ENCODE results near the gene TNC.
"Not testable (repeated sequence)": the region's sequence is repeated elsewhere in the genome, so short reads cannot be mapped to it uniquely, and the experiment has no call there.

TNC gene

GRCh38 chr9:115134941-115135340 lies 17.0 kb upstream of the TNC start:
- no peak for DNase-seq (ENCODE audit: low read depth)

DNA sequence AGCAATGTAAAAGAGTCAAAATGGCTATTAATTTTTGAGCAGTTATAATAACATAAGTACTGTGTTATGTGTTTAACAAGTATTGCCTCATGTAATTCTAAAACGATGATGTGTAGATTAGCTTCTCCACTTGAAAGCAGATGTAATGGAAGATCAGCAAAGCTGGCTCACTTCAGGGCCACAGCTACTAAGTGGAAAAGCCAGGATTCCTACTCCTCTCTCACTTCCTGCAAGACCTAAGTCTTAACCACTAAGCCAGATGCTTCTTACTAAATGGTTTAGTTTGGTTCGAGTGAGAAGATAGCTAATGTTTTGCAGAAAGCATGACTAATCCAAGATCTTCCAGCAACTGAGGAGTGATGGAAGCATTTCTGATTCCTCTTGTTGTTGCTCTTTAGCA lies 15.7 kb upstream of the TNC start:
- no peak for DNase-seq (ENCODE audit: low read depth)

DNA sequence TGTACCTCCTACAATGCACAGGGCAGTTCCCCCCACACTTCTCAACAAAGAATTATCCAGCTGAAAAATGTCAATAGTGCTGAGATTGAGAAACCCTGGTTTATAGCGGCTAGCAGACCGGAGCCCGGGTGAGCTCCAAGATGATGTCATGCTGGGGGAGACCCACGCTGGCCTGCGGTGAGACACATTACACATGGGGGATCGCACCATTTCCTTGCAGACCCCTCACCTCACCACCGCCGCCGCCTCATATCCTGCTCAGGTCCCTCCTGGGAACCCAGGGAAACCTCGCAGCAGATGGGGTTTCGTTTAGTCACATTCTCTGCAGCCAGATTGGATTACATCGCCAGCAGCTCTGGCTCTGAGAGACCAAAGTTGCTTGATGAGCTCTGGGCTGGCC lies 14.7 kb upstream of the TNC start:
- DNase-seq (ENCODE audit: low read depth) = no peak

- DNase-seq (ENCODE audit: low read depth) = no peak
Observed at GRCh38 chr9:115130176-115130575, 12.2 kb upstream of the TNC start.

DNA sequence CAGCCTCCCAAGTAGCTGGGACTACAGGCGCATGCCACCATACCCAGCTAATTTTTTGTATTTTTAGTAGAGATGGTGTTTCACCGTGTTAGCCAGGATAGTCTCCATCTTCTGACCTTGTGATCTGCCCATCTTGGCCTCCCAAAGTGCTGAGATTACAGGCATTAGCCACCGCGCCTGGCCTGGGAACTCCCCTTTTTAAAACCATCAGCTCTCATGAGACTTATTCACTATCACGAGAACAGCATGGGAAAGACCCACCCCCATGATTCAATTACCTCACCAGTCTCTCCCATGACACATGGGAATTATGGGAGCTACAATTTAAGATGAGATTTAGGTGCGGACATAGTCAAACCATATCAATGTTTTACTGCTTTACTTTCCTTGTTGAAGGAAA lies 10.8 kb upstream of the TNC start:
- not testable (repeated sequence) for DNase-seq (ENCODE audit: low read depth)

DNA sequence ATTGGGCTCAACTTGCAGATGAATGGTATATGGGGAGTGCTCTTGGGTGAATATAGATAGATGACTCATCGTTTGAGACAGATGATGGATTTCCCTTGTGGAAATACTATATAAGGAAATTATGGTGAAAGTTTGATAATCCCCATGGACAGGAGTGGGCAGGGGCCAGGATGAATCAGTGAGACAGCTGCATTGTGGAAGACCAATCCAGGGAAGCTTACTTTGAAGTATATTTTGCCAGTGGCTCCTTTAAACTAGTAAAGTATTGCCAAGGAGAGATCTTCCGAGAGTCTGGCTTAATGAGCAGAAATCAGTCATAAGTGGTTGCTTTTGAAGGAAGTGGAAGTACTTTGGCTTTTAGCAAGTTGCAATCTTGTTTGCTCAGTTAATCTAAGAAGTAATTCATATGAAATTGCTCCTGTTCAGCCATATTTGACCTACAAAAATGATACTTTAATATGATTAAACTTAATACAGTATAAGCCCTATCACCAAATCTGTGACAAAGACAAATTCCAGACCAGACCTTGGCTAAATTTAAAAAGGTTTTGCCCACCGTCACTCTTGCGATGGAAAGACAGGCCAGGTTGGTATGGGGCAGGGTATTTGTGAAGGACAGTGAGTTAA lies 9.3 kb upstream of the TNC start:
- no peak for DNase-seq (ENCODE audit: low read depth)

DNA sequence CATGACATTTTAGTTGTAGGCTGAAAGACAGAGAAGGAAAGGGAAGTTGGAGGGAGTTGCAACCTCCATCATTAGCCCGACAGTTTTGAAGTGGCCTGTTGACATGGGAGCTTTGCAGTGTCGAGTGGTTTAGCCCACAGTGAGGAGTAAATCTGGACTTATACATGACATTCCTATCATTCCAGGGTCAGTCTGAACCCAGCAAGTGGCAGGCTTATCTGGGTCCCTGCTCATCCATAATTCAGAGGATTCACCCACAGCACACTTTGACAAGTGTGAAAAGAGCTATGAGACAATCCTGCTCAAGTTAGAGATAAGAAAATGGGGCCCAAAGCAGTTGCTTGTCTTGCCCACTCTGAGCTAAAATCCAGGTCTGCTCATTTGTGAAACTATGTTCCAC lies 8.4 kb upstream of the TNC start:
- no peak for DNase-seq (ENCODE audit: low read depth)

- DNase-seq (ENCODE audit: low read depth) = no peak
Observed at GRCh38 chr9:115122937-115123336, 5.0 kb upstream of the TNC start.

GRCh38 chr9:115121181-115121580 lies 3.2 kb upstream of the TNC start:
- DNase-seq (ENCODE audit: low read depth) = no peak

- DNase-seq (ENCODE audit: low read depth) = no peak
Observed at GRCh38 chr9:115118879-115119218, 892 bp upstream of the TNC start.

DNA sequence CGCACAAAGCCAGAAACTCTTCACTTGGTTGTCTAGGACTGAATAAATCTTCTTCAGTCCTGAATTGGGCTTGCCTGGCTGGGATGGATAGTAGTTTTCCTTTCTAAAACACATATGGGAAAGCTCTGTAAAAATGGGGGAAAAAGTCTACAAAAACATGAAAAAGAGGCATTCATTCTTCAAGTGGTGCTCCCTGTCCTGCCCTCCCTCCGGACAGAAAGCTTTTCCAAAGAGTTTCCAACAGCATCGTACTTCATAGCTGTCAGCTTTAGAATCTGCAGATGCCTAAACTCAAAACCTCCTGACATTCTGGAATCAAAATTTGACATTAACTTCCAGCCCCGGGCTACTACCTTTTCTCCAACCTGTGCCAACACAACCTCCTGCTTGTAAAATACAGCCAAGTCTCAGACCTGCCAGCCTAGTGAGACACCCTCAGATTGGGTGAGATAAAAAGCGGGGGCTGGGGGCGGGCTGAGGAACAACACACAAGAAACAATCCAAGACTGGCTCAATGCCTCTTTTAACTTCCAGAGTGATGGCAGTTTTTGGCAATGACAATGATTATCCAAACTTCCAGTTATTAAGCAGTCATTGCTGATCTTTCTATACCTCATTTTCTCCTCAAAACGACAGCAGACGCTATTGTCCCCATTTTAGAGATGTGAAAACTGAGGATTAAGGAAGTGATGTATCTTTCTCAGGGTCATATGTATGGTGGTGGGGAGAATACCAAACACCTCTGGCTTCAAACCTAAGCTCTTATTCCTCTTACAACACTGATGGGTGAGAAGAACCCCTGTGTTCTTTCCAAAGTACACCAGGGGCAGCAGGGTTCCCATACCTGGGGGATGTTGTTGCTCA lies 1.3 kb downstream of the TNC start:
- DNase-seq (ENCODE audit: low read depth) = no peak

DNA sequence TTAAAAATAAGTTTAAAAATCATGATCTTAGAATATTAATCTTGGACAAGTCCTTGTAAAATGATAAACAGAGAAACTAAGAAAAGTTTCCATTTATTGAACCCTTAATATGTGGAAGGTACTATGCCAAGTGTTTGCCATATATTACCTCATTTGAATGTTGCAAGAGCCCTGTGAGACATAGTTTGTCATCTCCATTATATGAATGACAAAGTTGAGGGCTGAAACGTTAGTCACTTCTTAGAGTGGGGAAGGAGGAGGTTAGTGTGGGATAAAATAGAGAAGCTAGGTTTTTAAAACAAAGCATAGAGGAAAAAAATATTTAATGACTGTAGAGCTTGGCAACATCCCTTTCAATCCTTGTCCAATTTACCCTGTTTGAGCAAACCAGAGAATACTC lies 2.0 kb downstream of the TNC start:
- DNase-seq (ENCODE audit: low read depth) = no peak

DNA sequence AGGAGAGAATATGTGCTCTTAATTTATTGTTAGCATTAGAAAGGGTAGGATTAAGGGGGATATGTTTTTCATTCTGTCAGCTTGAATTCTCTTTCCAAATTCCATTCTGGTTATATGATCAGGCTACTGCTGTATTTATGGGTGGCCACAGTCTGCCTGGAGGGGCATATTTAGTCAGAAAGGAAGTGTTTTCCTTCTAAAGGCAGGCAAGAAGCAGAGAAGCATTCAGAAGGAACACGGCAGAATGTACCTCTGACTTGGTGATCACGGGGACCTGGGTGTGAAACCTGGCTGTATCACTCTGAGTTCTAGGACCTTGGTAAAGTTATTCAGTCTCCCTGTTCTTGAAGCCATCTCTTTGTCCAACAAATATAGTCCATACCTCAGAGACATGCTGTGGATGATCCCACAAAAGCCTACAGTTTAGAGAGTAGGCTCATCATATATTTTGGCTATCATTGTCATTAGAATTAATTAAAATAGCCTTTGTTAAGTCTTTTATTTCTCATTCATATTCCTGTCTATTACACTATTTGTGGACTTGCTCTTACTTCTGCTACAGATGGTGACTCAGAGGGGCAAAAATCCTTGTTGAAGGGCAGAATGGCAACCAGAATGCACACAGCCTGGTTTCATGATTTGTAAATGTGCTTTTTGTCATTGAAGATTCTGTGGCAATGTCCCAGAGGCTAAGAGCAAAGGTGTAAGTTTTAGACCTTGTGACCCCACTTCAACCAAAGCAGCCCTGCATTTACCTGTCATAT lies 2.7 kb downstream of the TNC start:
- no peak for DNase-seq (ENCODE audit: low read depth)

- DNase-seq (ENCODE audit: low read depth) = no peak
Observed at GRCh38 chr9:115114546-115114945, 3.4 kb downstream of the TNC start.

GRCh38 chr9:115114084-115114483 lies 3.9 kb downstream of the TNC start:
- no peak for DNase-seq (ENCODE audit: low read depth)

DNA sequence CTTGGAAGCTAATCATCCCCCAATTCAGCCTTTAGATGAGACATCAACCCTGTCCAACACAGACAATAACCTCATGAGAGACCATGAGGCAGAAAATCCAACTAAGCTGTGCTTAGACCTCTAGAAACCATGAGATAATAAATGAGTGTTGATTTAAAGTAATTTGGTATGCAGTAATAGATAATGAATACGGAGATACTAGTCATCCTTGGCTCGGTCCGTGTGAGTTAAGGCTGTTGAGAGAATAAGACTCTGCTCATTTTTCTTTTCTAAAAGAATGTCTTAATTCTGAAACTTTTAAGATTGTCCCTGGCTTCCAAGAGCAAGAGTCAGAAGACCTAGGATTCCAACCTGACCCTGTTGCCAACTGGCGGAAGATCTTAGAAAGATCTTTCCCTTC lies 6.1 kb downstream of the TNC start:
- DNase-seq (ENCODE audit: low read depth) = no peak

DNA sequence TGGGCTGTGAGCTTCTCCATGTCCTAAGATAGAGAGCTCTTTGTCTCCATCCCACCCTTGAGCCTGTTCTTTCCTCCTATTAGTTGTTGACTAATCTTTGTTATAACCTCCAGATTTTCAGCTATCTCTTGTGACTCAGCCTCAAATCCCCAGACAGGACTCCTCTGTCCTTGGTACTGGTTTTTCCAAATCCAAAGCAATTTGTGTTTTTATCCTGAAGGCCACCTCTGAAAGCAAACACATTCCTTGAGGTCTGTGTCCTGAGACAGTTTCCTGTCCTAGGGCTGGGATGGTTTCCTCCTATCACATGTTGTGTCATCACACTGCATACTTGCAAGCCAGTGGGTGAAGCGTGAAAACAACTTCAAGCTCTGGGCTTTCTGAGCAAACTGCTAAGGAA lies 8.5 kb downstream of the TNC start:
- no peak for DNase-seq (ENCODE audit: low read depth)

- DNase-seq (ENCODE audit: low read depth) = no peak
Observed at GRCh38 chr9:115107701-115108100, 10.3 kb downstream of the TNC start.

- no peak for DNase-seq (ENCODE audit: low read depth)
Observed at GRCh38 chr9:115106642-115107041, 11.3 kb downstream of the TNC start.

- no peak for DNase-seq (ENCODE audit: low read depth)
Observed at GRCh38 chr9:115106001-115106400, 12.0 kb downstream of the TNC start.

- DNase-seq (ENCODE audit: low read depth) = no peak
Observed at GRCh38 chr9:115104908-115105307, 13.0 kb downstream of the TNC start.

DNA sequence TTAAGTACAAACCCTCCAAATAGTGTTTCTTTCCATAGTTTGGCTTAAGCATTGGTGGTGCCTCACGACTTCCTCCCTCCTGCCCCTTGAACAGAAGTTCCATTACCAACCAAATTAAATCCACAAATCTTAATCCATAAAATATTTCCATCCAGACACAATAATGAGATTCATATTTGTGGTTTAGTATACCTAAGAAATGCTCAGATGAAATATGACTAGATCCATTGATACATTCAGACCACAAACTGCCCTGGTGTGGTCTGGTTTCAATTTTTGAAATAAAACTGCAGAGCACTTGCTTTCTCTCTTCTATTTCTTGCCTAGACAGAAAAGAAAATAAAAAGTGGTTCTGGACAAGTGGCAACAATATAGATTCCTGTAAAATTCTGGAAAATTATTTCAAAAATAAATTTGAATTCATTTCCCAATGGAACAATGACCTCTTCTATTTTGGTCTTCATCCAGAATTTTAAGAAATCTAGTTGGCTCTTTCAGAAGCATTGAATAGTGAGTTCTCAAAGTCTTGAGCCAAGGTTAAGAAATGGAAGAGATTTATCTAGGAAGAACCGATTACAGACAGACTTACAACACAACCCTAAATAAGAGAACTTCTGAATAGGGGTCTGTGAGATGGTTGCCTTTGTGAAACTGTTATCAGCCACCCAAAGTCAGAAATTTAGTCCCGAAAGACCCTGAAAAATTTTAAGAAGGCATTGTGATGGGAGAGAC lies 14.0 kb downstream of the TNC start:
- no peak for DNase-seq (ENCODE audit: low read depth)

DNA sequence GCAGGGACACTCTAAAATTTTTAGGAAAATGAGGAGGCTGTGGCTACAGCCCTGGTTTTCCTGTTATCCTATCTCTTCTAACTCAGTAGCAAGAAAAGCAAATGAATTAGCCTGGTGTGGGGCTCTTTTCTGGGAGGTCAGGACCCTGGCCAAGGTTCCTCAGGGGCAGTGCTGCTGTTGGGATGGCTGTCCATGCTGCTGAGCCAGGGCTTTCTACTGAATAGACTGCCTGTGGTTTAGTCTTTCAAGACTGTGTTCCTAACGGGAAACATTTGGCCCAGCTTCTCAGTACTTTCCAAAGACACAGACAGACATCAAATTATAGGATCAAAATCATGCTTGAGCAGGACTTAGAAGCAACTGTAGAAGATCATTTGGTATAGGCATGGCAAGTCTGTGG lies 18.1 kb downstream of the TNC start:
- DNase-seq (ENCODE audit: low read depth) = no peak
